Measurements from ENCODE around the gene ZBTB44.
"Not testable (repeated sequence)": the region's sequence is repeated elsewhere in the genome, so short reads cannot be mapped to it uniquely, and the experiment has no call there.

Gene ZBTB44

DNA sequence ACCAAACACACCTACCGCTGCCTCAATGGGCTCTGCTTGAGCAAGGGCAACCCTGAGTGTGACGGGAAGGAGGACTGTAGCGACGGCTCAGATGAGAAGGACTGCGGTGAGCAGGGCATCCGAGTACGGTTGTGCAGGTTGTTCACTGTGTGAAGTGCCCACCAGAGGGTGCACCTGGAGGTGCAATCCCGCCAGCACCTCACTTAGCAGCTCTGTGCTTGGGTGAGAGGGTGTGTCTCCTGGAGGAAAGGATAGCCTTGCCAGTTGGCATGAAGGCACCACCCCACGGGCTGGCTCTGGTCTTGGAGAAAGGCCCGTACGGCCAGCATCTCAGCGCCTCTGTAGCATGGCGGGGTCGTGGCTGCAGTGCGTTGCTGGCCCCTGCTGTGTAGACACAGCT is 115.8 kb downstream of the ZBTB44 start:
- H3K27me3 ChIP-seq (ENCODE audit: control insufficient read depth, insufficient read depth, low read length) = no peaks in the 10 kb centered on the region

DNA sequence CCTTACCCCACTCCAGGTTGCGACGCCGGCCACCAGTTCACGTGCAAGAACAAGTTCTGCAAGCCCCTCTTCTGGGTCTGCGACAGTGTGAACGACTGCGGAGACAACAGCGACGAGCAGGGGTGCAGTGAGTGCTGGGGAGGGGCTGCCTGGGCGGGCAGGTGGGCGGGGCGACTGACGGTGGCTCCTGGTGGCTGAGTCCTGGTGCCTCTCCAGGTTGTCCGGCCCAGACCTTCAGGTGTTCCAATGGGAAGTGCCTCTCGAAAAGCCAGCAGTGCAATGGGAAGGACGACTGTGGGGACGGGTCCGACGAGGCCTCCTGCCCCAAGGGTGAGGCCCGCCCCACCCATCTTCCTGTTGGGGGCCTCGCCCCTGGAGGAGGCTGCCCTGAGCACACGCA is 116.4 kb downstream of the ZBTB44 start:
- no peaks in the 10 kb centered on the region for H3K9me3 ChIP-seq (ENCODE audit: control insufficient read depth, insufficient read depth, low read length)
- no CpG with 5 or more reads among the region's 22 CpGs for WGBS (ENCODE audit: insufficient coverage, insufficient read length)
- no peak for DNase-seq (ENCODE audit: low read depth, low spot score)
- H3K4me1 ChIP-seq (ENCODE audit: control insufficient read depth, insufficient read depth, low read length) = no peaks in the 10 kb centered on the region
- no peaks in the 10 kb centered on the region; the same call in 1 of the 2 replicates for H3K36me3 ChIP-seq (ENCODE audit: control insufficient read depth, insufficient read depth, low read length)
- no peaks in the 10 kb centered on the region for H3K27me3 ChIP-seq (ENCODE audit: control insufficient read depth, insufficient read depth, low read length)
- H3K4me3 ChIP-seq (ENCODE audit: low read length) = no peak overlapping the region
- H3K27ac ChIP-seq (ENCODE audit: low read length) = no peak overlapping the region

More for the DNA sequence above, 115.8 kb downstream of the ZBTB44 start:
- no peak overlapping the region for H3K27ac ChIP-seq (ENCODE audit: low read length)
- no peak overlapping the region for H3K4me3 ChIP-seq (ENCODE audit: low read length)
- no peak for DNase-seq (ENCODE audit: low read depth, low spot score)
- no peaks in the 10 kb centered on the region for H3K9me3 ChIP-seq (ENCODE audit: control insufficient read depth, insufficient read depth, low read length)
- H3K4me1 ChIP-seq (ENCODE audit: control insufficient read depth, insufficient read depth, low read length) = no peaks in the 10 kb centered on the region
- no peaks in the 10 kb centered on the region; the same call in 1 of the 2 replicates for H3K36me3 ChIP-seq (ENCODE audit: control insufficient read depth, insufficient read depth, low read length)
- no CpG with 5 or more reads among the region's 15 CpGs for WGBS (ENCODE audit: insufficient coverage, insufficient read length)

DNA sequence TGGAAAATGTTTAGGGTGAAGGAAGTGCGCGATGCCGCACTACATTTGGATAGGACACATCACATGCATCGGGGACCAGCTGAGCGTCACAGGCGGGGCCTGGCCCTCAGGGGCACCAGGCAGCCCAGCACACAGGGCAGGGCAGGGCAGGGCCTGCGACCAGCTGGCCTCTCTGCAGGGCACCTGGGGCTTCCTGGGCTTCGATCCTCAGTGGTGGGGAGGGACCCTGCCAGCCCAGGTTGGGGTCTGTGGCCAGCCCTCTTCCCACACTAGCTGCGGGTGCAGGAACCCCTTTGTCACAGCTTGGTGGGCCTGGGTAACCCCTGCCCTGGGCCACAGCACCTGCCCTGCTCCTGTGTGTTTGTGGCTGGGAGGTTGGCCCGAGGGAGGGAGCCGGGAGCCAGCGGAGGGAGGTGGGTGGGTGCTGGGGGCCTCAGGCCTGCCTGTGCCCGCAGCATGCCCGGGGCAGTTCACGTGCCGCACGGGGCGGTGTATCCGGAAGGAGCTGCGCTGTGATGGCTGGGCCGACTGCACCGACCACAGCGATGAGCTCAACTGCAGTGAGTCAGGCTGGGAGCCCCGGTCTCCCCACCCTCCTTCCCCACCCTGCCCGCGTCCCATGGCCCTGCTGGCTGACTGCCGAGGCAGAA is 117.2 kb downstream of the ZBTB44 start:
- no peaks in the 10 kb centered on the region for H3K27me3 ChIP-seq (ENCODE audit: control insufficient read depth, insufficient read depth, low read length)
- H3K36me3 ChIP-seq (ENCODE audit: control insufficient read depth, insufficient read depth, low read length) = no peaks in the 10 kb centered on the region; the same call in 1 of the 2 replicates
- no CpG with 5 or more reads among the region's 27 CpGs for WGBS (ENCODE audit: insufficient coverage, insufficient read length)

DNA sequence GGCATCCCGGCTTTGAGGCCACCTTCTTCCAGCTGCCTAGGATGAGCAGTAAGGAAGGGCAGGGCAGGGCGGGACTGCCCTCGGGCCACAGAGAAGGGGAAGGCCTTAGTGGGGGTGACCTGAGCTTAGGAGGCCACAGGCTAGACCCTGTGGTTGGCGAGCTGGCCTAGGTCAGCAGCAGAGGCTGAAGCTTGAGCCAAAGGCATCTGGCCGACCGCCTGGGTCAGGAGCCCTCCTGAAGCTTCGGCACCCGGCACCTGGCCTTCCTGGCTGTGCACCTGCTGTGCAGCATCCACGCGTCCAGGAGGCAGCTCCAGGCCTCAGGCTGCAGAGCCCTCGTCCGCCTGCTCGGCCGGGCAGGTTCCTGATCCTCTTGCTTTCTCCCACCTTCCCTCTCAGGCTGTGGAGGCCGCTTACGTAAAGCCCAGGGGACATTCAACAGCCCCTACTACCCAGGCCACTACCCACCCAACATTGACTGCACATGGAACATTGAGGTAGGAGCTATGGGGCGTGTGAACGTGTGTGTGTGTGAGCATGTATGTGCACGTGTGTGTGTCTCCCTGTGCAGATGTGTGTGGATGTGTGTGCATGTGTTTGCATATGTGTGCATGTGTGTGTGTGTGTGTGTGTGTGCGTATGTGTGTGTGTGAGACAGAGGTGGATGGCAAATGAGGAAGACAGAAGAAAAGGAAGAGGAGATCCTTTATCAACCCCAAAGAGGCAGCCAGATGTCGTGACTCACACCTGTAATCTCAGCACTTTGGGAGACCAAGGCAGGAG is 120.3 kb downstream of the ZBTB44 start:
- Histone ChIP-seq H3K9me3 (ENCODE audit: control insufficient read depth, insufficient read depth, low read length) (no peaks in the 10 kb centered on the region), H3K27ac (ENCODE audit: low read length) (no peak overlapping the region), H3K27me3 (ENCODE audit: control insufficient read depth, insufficient read depth, low read length) (no peaks in the 10 kb centered on the region), H3K4me1 (ENCODE audit: control insufficient read depth, insufficient read depth, low read length) (no peaks in the 10 kb centered on the region), H3K36me3 (ENCODE audit: control insufficient read depth, insufficient read depth, low read length) (no peaks in the 10 kb centered on the region; the same call in 1 of the 2 replicates), H3K4me3 (ENCODE audit: low read length) (no peak overlapping the region)
- DNase-seq (ENCODE audit: low read depth, low spot score) = no peak
- WGBS (ENCODE audit: insufficient coverage, insufficient read length) = no CpG with 5 or more reads among the region's 21 CpGs

More for the DNA sequence above, 117.2 kb downstream of the ZBTB44 start:
- DNase-seq (ENCODE audit: low read depth, low spot score) = no peak
- H3K9me3 ChIP-seq (ENCODE audit: control insufficient read depth, insufficient read depth, low read length) = no peaks in the 10 kb centered on the region
- no peak overlapping the region for H3K4me3 ChIP-seq (ENCODE audit: low read length)
- H3K4me1 ChIP-seq (ENCODE audit: control insufficient read depth, insufficient read depth, low read length) = no peaks in the 10 kb centered on the region
- H3K27ac ChIP-seq (ENCODE audit: low read length) = no peak overlapping the region

DNA sequence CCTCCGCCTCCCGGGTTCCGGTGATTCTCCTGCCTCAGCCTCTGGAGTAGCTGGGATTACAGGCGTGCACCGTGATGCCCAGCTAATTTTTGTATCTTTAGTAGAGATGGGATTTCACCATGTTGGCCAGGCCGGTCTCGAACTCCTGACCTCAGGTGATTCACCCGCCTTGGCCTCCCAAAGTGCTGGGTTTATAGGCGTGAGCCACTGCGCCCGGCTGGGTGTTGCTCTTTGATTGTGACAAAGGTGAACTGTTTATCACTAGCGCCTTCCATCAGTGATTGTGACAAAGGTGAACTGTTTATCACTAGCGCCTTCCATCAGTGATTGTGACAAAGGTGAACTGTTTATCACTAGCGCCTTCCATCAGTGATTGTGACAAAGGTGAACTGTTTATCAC is 121.2 kb downstream of the ZBTB44 start:
- H3K9me3 ChIP-seq (ENCODE audit: control insufficient read depth, insufficient read depth, low read length); H3K4me1 ChIP-seq (ENCODE audit: control insufficient read depth, insufficient read depth, low read length); H3K27ac ChIP-seq (ENCODE audit: low read length); DNase-seq (ENCODE audit: low read depth, low spot score); H3K27me3 ChIP-seq (ENCODE audit: control insufficient read depth, insufficient read depth, low read length); H3K4me3 ChIP-seq (ENCODE audit: low read length); H3K36me3 ChIP-seq (ENCODE audit: control insufficient read depth, insufficient read depth, low read length): not testable (repeated sequence)
- WGBS (ENCODE audit: insufficient coverage, insufficient read length) = no CpG with 5 or more reads among the region's 14 CpGs

DNA sequence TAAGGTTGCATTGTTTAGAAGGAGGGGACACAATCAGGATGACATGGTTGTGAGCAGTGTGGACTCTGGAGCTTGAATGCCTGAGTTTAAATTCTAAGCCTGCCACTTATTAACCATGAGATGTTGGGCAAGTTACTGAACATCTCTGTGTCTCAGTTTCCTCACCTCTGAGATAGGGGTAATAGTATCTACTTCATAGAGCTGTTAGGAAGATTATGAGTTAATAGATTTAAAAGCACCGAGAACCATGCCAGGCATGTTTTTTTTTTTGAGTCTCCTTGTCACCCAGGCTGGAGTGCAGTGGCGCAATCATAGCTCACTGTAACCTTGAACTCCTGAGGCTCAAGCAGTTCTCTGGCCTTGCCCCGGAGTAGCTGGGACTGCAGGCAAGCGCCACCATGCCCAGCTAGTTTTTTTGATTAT is 121.9 kb downstream of the ZBTB44 start:
- Histone ChIP-seq H3K36me3 (ENCODE audit: control insufficient read depth, insufficient read depth, low read length) (peaks cover 2% of the 10 kb centered on the region; the same call in 1 of the 2 replicates), H3K27ac (ENCODE audit: low read length) (no peak overlapping the region), H3K4me1 (ENCODE audit: control insufficient read depth, insufficient read depth, low read length) (no peaks in the 10 kb centered on the region), H3K27me3 (ENCODE audit: control insufficient read depth, insufficient read depth, low read length) (no peaks in the 10 kb centered on the region), H3K4me3 (ENCODE audit: low read length) (no peak overlapping the region), H3K9me3 (ENCODE audit: control insufficient read depth, insufficient read depth, low read length) (no peaks in the 10 kb centered on the region)
- no CpG with 5 or more reads among the region's 4 CpGs for WGBS (ENCODE audit: insufficient coverage, insufficient read length)
- DNase-seq (ENCODE audit: low read depth, low spot score) = no peak

DNA sequence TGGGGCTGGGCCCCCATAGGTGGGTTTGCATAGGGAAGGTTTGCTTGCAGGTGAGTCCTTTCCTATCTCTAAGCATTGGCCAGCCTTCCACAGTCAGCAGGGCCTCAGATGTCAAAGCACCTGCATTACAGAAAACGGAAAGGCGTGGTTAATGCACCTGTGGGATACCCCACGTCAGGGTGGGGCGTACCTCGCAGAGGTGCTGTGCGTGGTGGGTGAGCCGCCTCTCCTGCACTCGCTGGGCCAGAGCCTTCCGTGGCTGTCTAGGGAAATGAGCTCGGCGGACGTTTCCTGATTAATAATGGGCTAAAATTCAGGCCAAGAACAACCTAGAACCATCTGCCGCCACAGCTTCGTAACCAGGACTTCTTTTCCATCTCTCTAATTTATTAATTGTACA is 122.8 kb downstream of the ZBTB44 start:
- WGBS (ENCODE audit: insufficient coverage, insufficient read length) = no CpG with 5 or more reads among the region's 14 CpGs
- no peaks in the 10 kb centered on the region for H3K27me3 ChIP-seq (ENCODE audit: control insufficient read depth, insufficient read depth, low read length)
- no peak for DNase-seq (ENCODE audit: low read depth, low spot score)
- no peak overlapping the region for H3K27ac ChIP-seq (ENCODE audit: low read length)
- peaks cover 2% of the 10 kb centered on the region; the same call in 1 of the 2 replicates for H3K36me3 ChIP-seq (ENCODE audit: control insufficient read depth, insufficient read depth, low read length)
- no peak overlapping the region for H3K4me3 ChIP-seq (ENCODE audit: low read length)
- H3K9me3 ChIP-seq (ENCODE audit: control insufficient read depth, insufficient read depth, low read length) = no peaks in the 10 kb centered on the region
- H3K4me1 ChIP-seq (ENCODE audit: control insufficient read depth, insufficient read depth, low read length) = no peaks in the 10 kb centered on the region

DNA sequence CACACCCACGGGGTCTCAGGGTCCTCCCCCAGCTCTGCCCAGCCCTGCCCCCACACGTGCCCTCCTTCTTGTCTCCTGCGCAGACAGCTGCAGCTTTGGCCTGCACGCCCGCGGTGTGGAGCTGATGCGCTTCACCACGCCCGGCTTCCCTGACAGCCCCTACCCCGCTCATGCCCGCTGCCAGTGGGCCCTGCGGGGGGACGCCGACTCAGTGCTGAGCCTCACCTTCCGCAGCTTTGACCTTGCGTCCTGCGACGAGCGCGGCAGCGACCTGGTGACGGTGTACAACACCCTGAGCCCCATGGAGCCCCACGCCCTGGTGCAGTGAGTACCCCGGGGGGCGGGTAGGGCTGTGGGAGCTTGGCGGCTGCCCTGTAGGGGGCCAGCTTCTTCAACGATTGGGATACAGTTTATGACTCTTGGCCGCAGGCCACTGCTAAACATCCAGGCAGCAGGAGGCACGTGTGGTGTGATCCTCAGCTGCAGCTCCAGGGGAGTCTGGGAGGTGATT is 124.3 kb downstream of the ZBTB44 start:
- no peaks in the 10 kb centered on the region for H3K4me1 ChIP-seq (ENCODE audit: control insufficient read depth, insufficient read depth, low read length)
- DNase-seq (ENCODE audit: low read depth, low spot score) = no peak
- peaks cover 2% of the 10 kb centered on the region; the same call in 1 of the 2 replicates for H3K36me3 ChIP-seq (ENCODE audit: control insufficient read depth, insufficient read depth, low read length)
- H3K9me3 ChIP-seq (ENCODE audit: control insufficient read depth, insufficient read depth, low read length) = no peaks in the 10 kb centered on the region
- no peak overlapping the region for H3K27ac ChIP-seq (ENCODE audit: low read length)
- H3K27me3 ChIP-seq (ENCODE audit: control insufficient read depth, insufficient read depth, low read length) = no peaks in the 10 kb centered on the region
- H3K4me3 ChIP-seq (ENCODE audit: low read length) = no peak overlapping the region
- no CpG with 5 or more reads among the region's 29 CpGs for WGBS (ENCODE audit: insufficient coverage, insufficient read length)

DNA sequence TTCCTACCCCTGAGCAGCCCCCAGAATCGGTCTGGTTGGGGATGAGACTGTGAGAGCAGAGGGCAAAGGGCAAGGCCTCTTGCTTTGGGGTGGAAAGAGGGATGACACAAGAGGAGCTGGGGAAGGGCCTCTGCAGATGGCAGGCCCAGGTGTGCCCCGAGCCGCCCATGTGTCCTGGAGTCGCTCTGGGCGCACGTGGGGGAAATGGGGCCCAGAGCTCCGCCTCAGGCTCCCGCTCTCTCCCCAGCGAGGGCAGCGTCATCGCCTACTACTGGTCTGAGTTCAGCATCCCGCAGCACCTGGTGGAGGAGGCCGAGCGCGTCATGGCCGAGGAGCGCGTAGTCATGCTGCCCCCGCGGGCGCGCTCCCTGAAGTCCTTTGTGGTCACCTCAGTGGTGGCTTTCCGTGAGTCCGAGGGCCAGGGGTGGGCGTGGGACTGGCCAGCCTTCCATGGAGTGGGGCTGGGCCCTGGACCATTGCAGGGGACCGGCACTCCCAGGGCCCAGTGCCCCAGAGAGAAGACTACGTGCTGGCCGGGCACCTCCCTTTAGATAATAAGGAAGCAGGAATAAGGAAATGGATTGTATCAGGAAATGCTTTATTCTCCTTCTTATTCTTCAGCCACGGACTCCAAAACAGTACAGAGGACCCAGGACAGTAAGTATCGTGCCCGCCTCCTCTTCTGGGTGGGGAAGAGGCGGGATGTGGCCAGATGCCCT is 125.1 kb downstream of the ZBTB44 start:
- no CpG with 5 or more reads among the region's 32 CpGs for WGBS (ENCODE audit: insufficient coverage, insufficient read length)
- H3K27ac ChIP-seq (ENCODE audit: low read length) = no peak overlapping the region
- no peak for DNase-seq (ENCODE audit: low read depth, low spot score)
- H3K36me3 ChIP-seq (ENCODE audit: control insufficient read depth, insufficient read depth, low read length) = peaks cover 2% of the 10 kb centered on the region; the same call in 1 of the 2 replicates
- no peaks in the 10 kb centered on the region for H3K4me1 ChIP-seq (ENCODE audit: control insufficient read depth, insufficient read depth, low read length)
- no peaks in the 10 kb centered on the region for H3K27me3 ChIP-seq (ENCODE audit: control insufficient read depth, insufficient read depth, low read length)
- no peak overlapping the region for H3K4me3 ChIP-seq (ENCODE audit: low read length)
- no peaks in the 10 kb centered on the region for H3K9me3 ChIP-seq (ENCODE audit: control insufficient read depth, insufficient read depth, low read length)

All from iPS DF 6.9 (cell line).